ENCODE data around the gene SHISA9. TPM values are rescaled to one million over a fixed set of nuclear protein-coding genes. Genes with fewer than 3 reads are reported as not detected.

Gene SHISA9
- total and polyA plus RNA-seq, 2 of the 4 experiments (the other 2 are of a cell fraction) = under 0.01 TPM; not detected in 1

DNA sequence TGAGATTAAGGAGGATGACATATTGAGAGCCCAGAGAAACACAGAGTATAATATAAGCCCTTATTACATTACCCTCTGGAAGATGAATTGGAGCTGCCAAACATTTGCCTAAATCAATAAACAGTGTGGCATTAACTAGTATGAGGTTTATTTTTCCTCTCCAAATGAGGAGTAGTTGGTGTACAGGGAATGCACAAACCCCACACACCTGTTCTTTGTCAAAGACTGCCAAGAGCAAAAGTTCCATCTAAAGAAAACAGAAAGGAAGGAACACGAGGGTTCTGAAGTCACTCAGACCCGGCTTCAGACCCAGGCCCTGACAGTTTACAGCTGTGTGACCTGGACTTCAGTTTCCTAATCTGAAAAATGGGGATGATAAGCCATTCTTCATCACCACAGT, 138.1 kb downstream of the SHISA9 start:
- Histone ChIP-seq H3K27ac (ENCODE audit: insufficient read depth, low read length) (no peak overlapping the region), H3K27me3 (ENCODE audit: control insufficient read depth, insufficient read depth, low read length) (no peaks in the 10 kb centered on the region), H3K4me2 (ENCODE audit: low read depth, low read length) (no peak overlapping the region), H2BK15ac (ENCODE audit: low read depth, low read length) (no peak overlapping the region), H2AK9ac (replicated peaks; ENCODE audit: low read depth, low read length, poor library complexity) (no peak overlapping the region), H4K91ac (ENCODE audit: insufficient read depth, low read depth, low read length) (no peak overlapping the region), H3K36me3 (ENCODE audit: control insufficient read depth, insufficient read depth, low read length) (no peaks in the 10 kb centered on the region), H2AFZ (replicated peaks; ENCODE audit: low read length, poor library complexity) (no peak overlapping the region), H3K9me1 (ENCODE audit: insufficient read depth, low read length) (no peaks in the 10 kb centered on the region), H3K79me1 (ENCODE audit: low read depth in 1 of 2, low read length in 2 of 2) (no peaks in the 10 kb centered on the region), H3K56ac (ENCODE audit: extremely low read depth, insufficient read depth, low read length) (no peak overlapping the region), H4K5ac (ENCODE audit: low read depth, low read length) (no peak overlapping the region), H2AK5ac (ENCODE audit: low read depth, low read length) (no peak overlapping the region), H4K20me1 (ENCODE audit: insufficient read depth, low read length) (no peaks in the 10 kb centered on the region), H4K8ac (ENCODE audit: low read depth in 2 of 2, low read length in 2 of 2) (no peak overlapping the region), H3K4me3 (ENCODE audit: insufficient read depth, low read depth, low read length) (no peak overlapping the region), H3K23ac (ENCODE audit: low read depth, low read length) (no peak overlapping the region), H3K14ac (replicated peaks; ENCODE audit: low read depth, low read length) (no peak overlapping the region), H2BK120ac (ENCODE audit: low read depth, low read length) (no peak overlapping the region), H3K4ac (ENCODE audit: low read depth, low read length) (no peak overlapping the region), H3K4me1 (ENCODE audit: control insufficient read depth, insufficient read depth, low read length) (no peaks in the 10 kb centered on the region), H2BK5ac (ENCODE audit: low read depth, low read length, poor library complexity, severe bottlenecking) (no peak overlapping the region), H2BK20ac (ENCODE audit: low read depth, low read length) (no peak overlapping the region), H3K9ac (ENCODE audit: low read depth, low read length) (no peak overlapping the region), H3K18ac (ENCODE audit: low read depth, low read length) (no peak overlapping the region), H3K9me3 (ENCODE audit: control insufficient read depth, insufficient read depth, low read length) (peaks cover 13% of the 10 kb centered on the region; the same call in 1 of the 2 replicates)
- no CpG with 5 or more reads among the region's 2 CpGs for WGBS, 2 experiments (ENCODE audit: extremely low coverage in 2 of 2, insufficient read length in 1 of 2)
- ATAC-seq (ENCODE audit: low read depth) (no peak), DNase-seq (no peak)
- no peak for TF ChIP-seq RFX5 (IDR thresholded peaks at IDR 0.05; ENCODE audit: low read depth, low read length)
- no peak for TF ChIP-seq SMC3 (IDR thresholded peaks at IDR 0.05; ENCODE audit: low read depth, low read length)
- TF ChIP-seq MAZ (IDR thresholded peaks at IDR 0.05; ENCODE audit: borderline replicate concordance, low read depth, low read length) = no peak
- no peak for TF ChIP-seq RCOR1 (IDR thresholded peaks at IDR 0.05; ENCODE audit: insufficient replicate concordance, low read length)
- TF ChIP-seq CEBPB (IDR thresholded peaks at IDR 0.05; ENCODE audit: low read depth, low read length) = no peak
- TF ChIP-seq POLR2A (IDR thresholded peaks at IDR 0.05; ENCODE audit: low read depth, low read length) = no peak
- TF ChIP-seq MAFK (IDR thresholded peaks at IDR 0.05; ENCODE audit: low read depth, low read length) = no peak
- no TSS peak for BruUV-seq (replicated peaks)
- in situ Hi-C loops (cut with MboI; ENCODE audit: low sequenced_read_pairs) = no loop called here
- dilution Hi-C loops (cut with HindIII; ENCODE audit: low sequenced_read_pairs, unreplicated experiment) = no loop called here
- intact Hi-C loops (cut with micrococcal nuclease) = no loop called here
- ChIA-PET POLR2A (ENCODE audit: unreplicated experiment) (no interaction called here), CTCF (no interaction called here)
